ENCODE results near the gene ZDHHC7. TPM values are rescaled to one million over a fixed set of nuclear protein-coding genes. Genes with fewer than 3 reads are reported as not detected.

Gene ZDHHC7
- total and polyA plus RNA-seq, 9 of the 15 experiments (the other 6 are each of a cell fraction or from before 2014, with no cell fraction given): 1.7 to 49.7 (median 37.4) TPM

DNA sequence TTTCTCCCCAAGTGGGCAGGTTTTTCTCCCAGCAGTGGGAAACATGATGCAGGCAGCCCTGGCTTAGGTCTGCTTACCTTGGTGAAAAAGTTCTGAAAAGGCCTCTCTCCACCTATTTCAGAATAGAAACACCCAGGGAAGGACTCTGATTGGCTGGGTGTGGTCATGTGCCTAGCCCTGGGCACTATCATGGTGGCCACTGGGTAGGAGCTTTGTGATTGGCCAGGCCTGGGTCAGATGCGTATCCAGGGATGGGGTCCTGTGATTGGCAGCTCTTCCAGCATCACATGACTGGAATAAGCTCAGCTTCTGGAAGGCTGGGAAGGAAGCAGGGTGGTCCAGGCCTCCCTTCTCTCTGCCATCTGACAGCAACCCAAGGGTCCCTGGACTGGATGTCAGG lies 53.5 kb downstream of the ZDHHC7 start:
- BruUV-seq (replicated peaks): no TSS peak
- POLR2A ChIA-PET: no interaction called here
- CTCF ChIA-PET (ENCODE audit: low intra/inter-chr PET ratio): no interaction called here
- H3K9ac ChIP-seq (ENCODE audit: insufficient read depth in 1 of 2, low read depth in 2 of 2, low read length in 2 of 2): no peak overlapping the region
- no peak for ATAC-seq
- peak in 3 of 4 experiments; percentile 63 to 81 (median 67) for DNase-seq (ENCODE audit: extremely low read depth in 1 of 4, low spot score in 3 of 4)
- intact Hi-C loops (cut with micrococcal nuclease) (no loop called here), in situ Hi-C loops (cut with MboI) (no loop called here)
- 0 out of 2 replicates have a peak, but pooled peaks cover 2% of the 10 kb centered on the region for H3K9me3 ChIP-seq (replicated peaks; ENCODE audit: control insufficient read depth, insufficient read depth, low read depth, low read length)
- H3K27me3 ChIP-seq (ENCODE audit: control insufficient read depth in 2 of 2, insufficient read depth in 2 of 2, low read length in 2 of 2): peaks cover 0 to 4% of the 10 kb centered on the region in 2 experiments; a peak in 1 of 5 replicates
- no peak overlapping the region for H3K27ac ChIP-seq (ENCODE audit: extremely low read depth, low read depth, low read length)
- H3K9me1 ChIP-seq (ENCODE audit: control insufficient read depth, insufficient read depth, low read length): no peaks in the 10 kb centered on the region
- no peak for FAIRE-seq
- peaks cover 15 to 40% of the 10 kb centered on the region in 2 experiments for H3K4me1 ChIP-seq (replicated peaks in 1 of 2; ENCODE audit: control insufficient read depth in 2 of 2, insufficient read depth in 2 of 2, low read length in 2 of 2)
- peaks cover under 1% of the 10 kb centered on the region for H4K20me1 ChIP-seq (replicated peaks; ENCODE audit: control insufficient read depth, insufficient read depth, low read length)
- no peak overlapping the region for H3K4me3 ChIP-seq
- no peaks in the 10 kb centered on the region for H3K36me3 ChIP-seq (ENCODE audit: control insufficient read depth, insufficient read depth, low read length)
- no peak overlapping the region for H3K4me2 ChIP-seq (ENCODE audit: insufficient read depth, low read length)
- H3K79me2 ChIP-seq (ENCODE audit: control insufficient read depth, insufficient read depth, low read length): no peaks in the 10 kb centered on the region
- 39% methylated on average over 1 of the region's 1 CpG for WGBS (ENCODE audit: insufficient coverage, low coverage, missing lambda C conversion rate)
- no peak overlapping the region for H2AFZ ChIP-seq (ENCODE audit: low read depth, low read length)
- TF ChIP-seq TSC22D4 (tag; IDR thresholded peaks at IDR 0.05): no peak
- TF ChIP-seq MTF1 (CRISPR knock-in tag; IDR thresholded peaks at IDR 0.05; ENCODE audit: borderline replicate concordance): no peak
- no peak for TF ChIP-seq ZNF696 (CRISPR knock-in tag; conservative IDR thresholded peaks at IDR 0.05)
- TF ChIP-seq RBM34 (IDR thresholded peaks at IDR 0.05; ENCODE audit: borderline replicate concordance, insufficient read depth, low read length): no peak
- TF ChIP-seq, protein P1, sequence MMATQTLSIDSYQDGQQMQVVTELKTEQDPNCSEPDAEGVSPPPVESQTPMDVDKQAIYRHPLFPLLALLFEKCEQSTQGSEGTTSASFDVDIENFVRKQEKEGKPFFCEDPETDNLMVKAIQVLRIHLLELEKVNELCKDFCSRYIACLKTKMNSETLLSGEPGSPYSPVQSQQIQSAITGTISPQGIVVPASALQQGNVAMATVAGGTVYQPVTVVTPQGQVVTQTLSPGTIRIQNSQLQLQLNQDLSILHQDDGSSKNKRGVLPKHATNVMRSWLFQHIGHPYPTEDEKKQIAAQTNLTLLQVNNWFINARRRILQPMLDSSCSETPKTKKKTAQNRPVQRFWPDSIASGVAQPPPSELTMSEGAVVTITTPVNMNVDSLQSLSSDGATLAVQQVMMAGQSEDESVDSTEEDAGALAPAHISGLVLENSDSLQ (IDR thresholded peaks at IDR 0.05): peak; percentile 68
- TF ChIP-seq, protein P2, sequence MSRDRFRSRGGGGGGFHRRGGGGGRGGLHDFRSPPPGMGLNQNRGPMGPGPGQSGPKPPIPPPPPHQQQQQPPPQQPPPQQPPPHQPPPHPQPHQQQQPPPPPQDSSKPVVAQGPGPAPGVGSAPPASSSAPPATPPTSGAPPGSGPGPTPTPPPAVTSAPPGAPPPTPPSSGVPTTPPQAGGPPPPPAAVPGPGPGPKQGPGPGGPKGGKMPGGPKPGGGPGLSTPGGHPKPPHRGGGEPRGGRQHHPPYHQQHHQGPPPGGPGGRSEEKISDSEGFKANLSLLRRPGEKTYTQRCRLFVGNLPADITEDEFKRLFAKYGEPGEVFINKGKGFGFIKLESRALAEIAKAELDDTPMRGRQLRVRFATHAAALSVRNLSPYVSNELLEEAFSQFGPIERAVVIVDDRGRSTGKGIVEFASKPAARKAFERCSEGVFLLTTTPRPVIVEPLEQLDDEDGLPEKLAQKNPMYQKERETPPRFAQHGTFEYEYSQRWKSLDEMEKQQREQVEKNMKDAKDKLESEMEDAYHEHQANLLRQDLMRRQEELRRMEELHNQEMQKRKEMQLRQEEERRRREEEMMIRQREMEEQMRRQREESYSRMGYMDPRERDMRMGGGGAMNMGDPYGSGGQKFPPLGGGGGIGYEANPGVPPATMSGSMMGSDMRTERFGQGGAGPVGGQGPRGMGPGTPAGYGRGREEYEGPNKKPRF (IDR thresholded peaks at IDR 0.05; ENCODE audit: low read depth, low read length): no peak
- no peak for TF ChIP-seq TFAM (CRISPR knock-in tag; conservative IDR thresholded peaks at IDR 0.05)
- TF ChIP-seq RFX7 (CRISPR knock-in tag; IDR thresholded peaks at IDR 0.05): no peak
- no peak for TF ChIP-seq STAT5A (IDR thresholded peaks at IDR 0.05; ENCODE audit: borderline replicate concordance, low read length)
- TF ChIP-seq, protein P3, sequence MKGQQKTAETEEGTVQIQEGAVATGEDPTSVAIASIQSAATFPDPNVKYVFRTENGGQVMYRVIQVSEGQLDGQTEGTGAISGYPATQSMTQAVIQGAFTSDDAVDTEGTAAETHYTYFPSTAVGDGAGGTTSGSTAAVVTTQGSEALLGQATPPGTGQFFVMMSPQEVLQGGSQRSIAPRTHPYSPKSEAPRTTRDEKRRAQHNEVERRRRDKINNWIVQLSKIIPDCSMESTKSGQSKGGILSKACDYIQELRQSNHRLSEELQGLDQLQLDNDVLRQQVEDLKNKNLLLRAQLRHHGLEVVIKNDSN (CRISPR knock-in tag; IDR thresholded peaks at IDR 0.05): peak; percentile 92
- TF ChIP-seq POLR2B (IDR thresholded peaks at IDR 0.05; ENCODE audit: low read depth, partially characterized antibody): no peak
- TF ChIP-seq NFE2 (IDR thresholded peaks at IDR 0.05; ENCODE audit: low read depth): no peak
- no peak for TF ChIP-seq EGR1 (conservative IDR thresholded peaks at IDR 0.05)
- TF ChIP-seq, protein P4, sequence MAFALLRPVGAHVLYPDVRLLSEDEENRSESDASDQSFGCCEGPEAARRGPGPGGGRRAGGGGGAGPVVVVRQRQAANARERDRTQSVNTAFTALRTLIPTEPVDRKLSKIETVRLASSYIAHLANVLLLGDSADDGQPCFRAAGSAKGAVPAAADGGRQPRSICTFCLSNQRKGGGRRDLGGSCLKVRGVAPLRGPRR (CRISPR knock-in tag; IDR thresholded peaks at IDR 0.05): no peak
- TF ChIP-seq ELF2 (CRISPR knock-in tag; IDR thresholded peaks at IDR 0.05): no peak
- TF ChIP-seq, protein P5, sequence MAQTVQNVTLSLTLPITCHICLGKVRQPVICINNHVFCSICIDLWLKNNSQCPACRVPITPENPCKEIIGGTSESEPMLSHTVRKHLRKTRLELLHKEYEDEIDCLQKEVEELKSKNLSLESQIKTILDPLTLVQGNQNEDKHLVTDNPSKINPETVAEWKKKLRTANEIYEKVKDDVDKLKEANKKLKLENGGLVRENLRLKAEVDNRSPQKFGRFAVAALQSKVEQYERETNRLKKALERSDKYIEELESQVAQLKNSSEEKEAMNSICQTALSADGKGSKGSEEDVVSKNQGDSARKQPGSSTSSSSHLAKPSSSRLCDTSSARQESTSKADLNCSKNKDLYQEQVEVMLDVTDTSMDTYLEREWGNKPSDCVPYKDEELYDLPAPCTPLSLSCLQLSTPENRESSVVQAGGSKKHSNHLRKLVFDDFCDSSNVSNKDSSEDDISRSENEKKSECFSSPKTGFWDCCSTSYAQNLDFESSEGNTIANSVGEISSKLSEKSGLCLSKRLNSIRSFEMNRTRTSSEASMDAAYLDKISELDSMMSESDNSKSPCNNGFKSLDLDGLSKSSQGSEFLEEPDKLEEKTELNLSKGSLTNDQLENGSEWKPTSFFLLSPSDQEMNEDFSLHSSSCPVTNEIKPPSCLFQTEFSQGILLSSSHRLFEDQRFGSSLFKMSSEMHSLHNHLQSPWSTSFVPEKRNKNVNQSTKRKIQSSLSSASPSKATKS (CRISPR knock-in tag; IDR thresholded peaks at IDR 0.05): no peak
- TF ChIP-seq, protein P6, sequence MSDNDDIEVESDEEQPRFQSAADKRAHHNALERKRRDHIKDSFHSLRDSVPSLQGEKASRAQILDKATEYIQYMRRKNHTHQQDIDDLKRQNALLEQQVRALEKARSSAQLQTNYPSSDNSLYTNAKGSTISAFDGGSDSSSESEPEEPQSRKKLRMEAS (CRISPR knock-in tag; IDR thresholded peaks at IDR 0.05): 0 out of 2 replicates have a peak, but pooled peaks have one; percentile 3

Data from K562 (cell line).